HEK293 (cell line): ENCODE measurements around the gene XRN1.

Source experiments
- ATF2 ChIP-seq: fragments of 450-650 bp; formaldehyde crosslinking; IDR thresholded peaks from 2 replicates; pipeline ENCODE4 v1.5.1; 2016; ENCODE audit warnings: missing biosample characterization, missing genetic modification characterization, low read depth
- CTCF ChIP-seq: fragments of 450-650 bp; formaldehyde crosslinking; IDR thresholded peaks from 2 replicates; pipeline ENCODE4 v1.5.1; 2016; ENCODE audit warnings: missing biosample characterization, missing genetic modification characterization
- HOXA7 ChIP-seq: sonication (generic); formaldehyde crosslinking; IDR thresholded peaks from 2 replicates; pipeline ENCODE4 v1.8.1; 2022; ENCODE audit warnings: missing genetic modification reagents, borderline replicate concordance
- ZFP41 ChIP-seq: fragments of 450-650 bp; formaldehyde crosslinking; IDR thresholded peaks from 2 replicates; pipeline ENCODE4 v1.5.1; 2016; ENCODE audit warnings: missing biosample characterization, missing genetic modification characterization, borderline replicate concordance
- ZNF302 ChIP-seq: fragments of 450-650 bp; formaldehyde crosslinking; IDR thresholded peaks from 2 replicates; pipeline ENCODE4 v1.5.1; 2016; ENCODE audit warnings: missing biosample characterization, missing genetic modification characterization, low read depth
- ZNF398 ChIP-seq: fragments of 450-650 bp; formaldehyde crosslinking; IDR thresholded peaks from 2 replicates; pipeline ENCODE4 v1.5.1; 2017; ENCODE audit warnings: missing biosample characterization, missing genetic modification characterization
- ZNF416 ChIP-seq: fragments of 450-650 bp; formaldehyde crosslinking; IDR thresholded peaks from 2 replicates; pipeline ENCODE4 v1.5.1; 2016; ENCODE audit warnings: missing biosample characterization, missing genetic modification characterization
- ZNF501 ChIP-seq: fragments of 450-650 bp; formaldehyde crosslinking; IDR thresholded peaks from 2 replicates; pipeline ENCODE4 v1.5.1; 2016; ENCODE audit warnings: missing biosample characterization, missing genetic modification characterization

- no peak for TF ChIP-seq ZNF416 (tag by site-specific recombination)
- no peak for TF ChIP-seq HOXA7 (CRISPR knock-in tag)
- TF ChIP-seq CTCF (tag by site-specific recombination): no peak
- no peak for TF ChIP-seq ZNF501 (tag by site-specific recombination)
- no peak for TF ChIP-seq ZFP41 (tag by site-specific recombination)
- no peak for TF ChIP-seq ZNF302 (tag by site-specific recombination)
- no peak for TF ChIP-seq ZNF398 (tag by site-specific recombination)
- TF ChIP-seq ATF2 (tag by site-specific recombination): no peak
Measured at GRCh38 chr3:142484912-142485435, 37.1 kb upstream of the XRN1 start.
